Kidney (tissue), 11 donors: ENCODE results near the gene POTEF. TPM values are rescaled to one million over a fixed set of nuclear protein-coding genes. Genes with fewer than 3 reads are reported as not detected.
"Not testable (repeated sequence)": the region's sequence is repeated elsewhere in the genome, so short reads cannot be mapped to it uniquely, and the experiment has no call there.

Experiments
- DNase-seq, 5 donors: peaks; one replicate each; pipeline ENCODE4 v3.0.0-alpha.2; 2013 to 2020
- FAIRE-seq: peaks from 2 replicates; lab custom pipeline; 2012; peaks lifted over from hg19 to GRCh38; lab: Jason Lieb, UNC
- H3K27ac ChIP-seq, 2 donors: one replicate each; pipeline ENCODE4 v1.7.0; 2013; ENCODE audit warnings: low read depth in 2 of 2, low read length in 2 of 2, inconsistent platforms in 1 of 2
- H3K27me3 ChIP-seq: one replicate; pipeline ENCODE4 v1.7.1; 2013; ENCODE audit warnings: low read length, inconsistent platforms; ENCODE audit not compliant: control insufficient read depth, insufficient read depth
- H3K36me3 ChIP-seq, 3 donors: one replicate each; pipeline versions ENCODE4 v1.7.0 to v1.7.1; 2013; ENCODE audit warnings: low read length in 3 of 3, control low read depth in 1 of 3, inconsistent platforms in 1 of 3; ENCODE audit not compliant: insufficient read depth in 3 of 3, control insufficient read depth in 2 of 3
- H3K4me1 ChIP-seq, 3 donors: one replicate each; pipeline versions ENCODE4 v1.7.0 to v1.7.1; 2013; ENCODE audit warnings: low read length in 3 of 3, inconsistent platforms in 1 of 3, low read depth in 1 of 3; ENCODE audit not compliant: control insufficient read depth in 2 of 3, insufficient read depth in 2 of 3
- H3K4me3 ChIP-seq, 3 donors: one replicate each; pipeline versions ENCODE4 v1.7.0 to v1.8.1; 2013; ENCODE audit warnings: low read length in 3 of 3, control low read depth in 1 of 3, inconsistent platforms in 1 of 3
- H3K9ac ChIP-seq, 3 donors: one replicate each; pipeline versions ENCODE4 v1.7.0 to v1.7.1; 2013; ENCODE audit warnings: low read length in 3 of 3, control low read depth in 1 of 3, inconsistent platforms in 1 of 3
- H3K9me3 ChIP-seq, 3 donors: one replicate each; pipeline versions ENCODE4 v1.7.0 to v1.7.1; 2013; ENCODE audit warnings: low read length in 3 of 3, control low read depth in 1 of 3, inconsistent platforms in 1 of 3; ENCODE audit not compliant: control insufficient read depth in 2 of 3, insufficient read depth in 1 of 3
- intact Hi-C: fragments of 100-400 bp; cut with DNase I; formaldehyde crosslinking; loops from one replicate; pipeline ENCODE4 v1.11.1; 2022
- polyA plus RNA-seq: library from polyadenylated mRNA; stranded (reverse); fragments of 350-450 nt; fragmentation: Illumina TruSeq; extraction: RNeasy Lipid Tissue Mini Kit (QIAGEN cat#74804); gene quantifications from one replicate; pipeline ENCODE4 v1.2.3, GENCODE V29; 2014; ENCODE audit warnings: low read depth, low replicate concordance; ENCODE audit not compliant: insufficient read depth
- total RNA-seq: library from RNA; stranded (reverse); fragmentation: NEBNext Ultra II Directional; extraction: Animal tissue kit (Norgen Biotek cat#: 25700); gene quantifications from one replicate; pipeline ENCODE4 v1.2.1, GENCODE V29; 2021
- donor health status: control.
- donor health status: control.
- donor health status: DM: yes; HTN: yes; CAD: no.
- donor health status: Normal renal cell carcinoma (clear cell type).

Gene POTEF
- total and polyA plus RNA-seq, 2 donors from 2014 or later, result not detected

GRCh38 chr2:130025931-130026330 is 103.1 kb downstream of the POTEF start:
- H3K4me3 ChIP-seq, H3K27ac ChIP-seq, H3K27me3 ChIP-seq, intact Hi-C loops, FAIRE-seq, H3K9me3 ChIP-seq, H3K9ac ChIP-seq, H3K4me1 ChIP-seq, H3K36me3 ChIP-seq: not testable (repeated sequence)
- peak in 2 of 5 donors; percentile 8 to 11 for DNase-seq

Other genes with a start within 250 kb of the POTEF start
- 0.19 TPM for gene RAB6C, start 149.6 kb downstream of the POTEF start, total RNA-seq
- 0.17 TPM for gene RAB6C, start 149.6 kb downstream of the POTEF start, polyA plus RNA-seq
- 4.5 TPM for gene CCDC74B, start 15.9 kb upstream of the POTEF start, total RNA-seq
- 6.4 TPM for gene CCDC74B, start 15.9 kb upstream of the POTEF start, polyA plus RNA-seq
- gene SMPD4, start 52.4 kb upstream of the POTEF start, total RNA-seq, result 41.1 TPM
- 21.6 TPM for gene SMPD4, start 52.4 kb upstream of the POTEF start, polyA plus RNA-seq
- gene MZT2B, start 53.0 kb upstream of the POTEF start, total RNA-seq, result 160 TPM
- 354 TPM for gene MZT2B, start 53.0 kb upstream of the POTEF start, polyA plus RNA-seq
- gene TUBA3E, start 69.2 kb upstream of the POTEF start, total RNA-seq, result not detected
- not detected for gene TUBA3E, start 69.2 kb upstream of the POTEF start, polyA plus RNA-seq
- gene IMP4, start 213.7 kb upstream of the POTEF start, total RNA-seq, result 60.1 TPM
- 59.7 TPM for gene IMP4, start 213.7 kb upstream of the POTEF start, polyA plus RNA-seq
- 89.2 TPM for gene PTPN18, start 226.8 kb upstream of the POTEF start, total RNA-seq
- gene PTPN18, start 226.8 kb upstream of the POTEF start, polyA plus RNA-seq, result 34.8 TPM